Chondrocyte (in vitro differentiated cells): Measurements from ENCODE around the gene GPC6. TPM values are rescaled to one million over a fixed set of nuclear protein-coding genes. Genes with fewer than 3 reads are reported as not detected.

ENCODE experiments used
- DNase-seq: peaks from one replicate; pipeline ENCODE4 v3.0.0; 2021; ENCODE audit warnings: mixed read lengths, low spot score
- H3K27ac Mint-ChIP-seq: one replicate; pipeline ENCODE4 v1.8.0; 2021; ENCODE audit warnings: mild to moderate bottlenecking, moderate library complexity, mixed read lengths; ENCODE audit not compliant: unreplicated experiment
- H3K27me3 Mint-ChIP-seq: 2 replicates; pipeline ENCODE4 v1.8.0; 2021; ENCODE audit warnings: low read depth, mixed read lengths
- H3K36me3 Mint-ChIP-seq: 2 replicates; pipeline ENCODE4 v1.8.0; 2021; ENCODE audit warnings: low read depth, mixed read lengths
- H3K4me1 Mint-ChIP-seq: 2 replicates; pipeline ENCODE4 v1.8.0; 2021; ENCODE audit warnings: low read depth, mild to moderate bottlenecking, mixed read lengths
- H3K4me3 Mint-ChIP-seq: one replicate; pipeline ENCODE4 v1.8.0; 2021; ENCODE audit warnings: mild to moderate bottlenecking, moderate library complexity, mixed read lengths; ENCODE audit not compliant: unreplicated experiment
- H3K9me3 Mint-ChIP-seq: 2 replicates; pipeline ENCODE4 v1.8.0; 2021; ENCODE audit warnings: low read depth, mixed read lengths
- CTCF ChIP-seq: fragments of 200-600 bp; sonication (generic); IDR thresholded peaks from 2 replicates; pipeline ENCODE4 v1.5.0; 2021; ENCODE audit warnings: antibody characterized with exemption, mild to moderate bottlenecking, moderate library complexity
- total RNA-seq: library from RNA; stranded (reverse); gene quantifications from 3 replicates; pipeline ENCODE4 v1.2.1, GENCODE V29; 2021

Gene GPC6
- total RNA-seq, 1 donor from 2014 or later, result 76.1 TPM

DNA sequence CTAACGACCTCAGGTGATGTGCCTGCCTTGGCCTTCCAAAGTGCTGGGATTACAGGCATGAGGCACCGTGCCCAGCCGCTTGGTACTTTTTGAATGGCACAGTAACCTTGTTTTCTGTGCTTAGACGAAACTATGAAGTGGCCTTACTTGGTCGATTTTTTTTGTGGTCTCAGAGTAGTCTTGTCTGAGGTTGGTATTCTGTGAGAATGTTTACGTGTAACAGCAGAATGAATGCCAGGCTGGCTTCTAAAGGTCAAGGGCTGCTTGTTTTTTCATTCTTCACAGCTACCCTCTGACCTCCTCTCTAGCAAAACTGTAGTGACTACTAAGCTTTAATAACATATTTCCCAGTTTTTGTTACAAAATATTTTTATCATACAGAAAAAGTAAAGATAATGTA is 313.3 kb downstream of the GPC6 start:
- no peak overlapping the region for H3K27ac Mint-ChIP-seq
- no peaks in the 10 kb centered on the region for H3K27me3 Mint-ChIP-seq
- no peak overlapping the region for H3K4me3 Mint-ChIP-seq
- peaks cover 21% of the 10 kb centered on the region for H3K4me1 Mint-ChIP-seq
- peaks cover 2% of the 10 kb centered on the region for H3K36me3 Mint-ChIP-seq
- TF ChIP-seq CTCF, result no peak
- no peak for DNase-seq
- H3K9me3 Mint-ChIP-seq, result peaks cover 5% of the 10 kb centered on the region

GRCh38 chr13:93547886-93548285 is 321.3 kb downstream of the GPC6 start:
- Mint-ChIP-seq H3K9me3 (peaks cover 1% of the 10 kb centered on the region), H3K4me1 (peaks cover 48% of the 10 kb centered on the region), H3K36me3 (peaks cover 5% of the 10 kb centered on the region), H3K27me3 (no peaks in the 10 kb centered on the region), H3K27ac (no peak overlapping the region), H3K4me3 (no peak overlapping the region)
- no peak for DNase-seq
- TF ChIP-seq CTCF, result no peak

- H3K27ac Mint-ChIP-seq, result peak overlapping the region; percentile 3
- H3K4me3 Mint-ChIP-seq, result no peak overlapping the region
- H3K36me3 Mint-ChIP-seq, result peaks cover 3% of the 10 kb centered on the region
- no peak for DNase-seq
- TF ChIP-seq CTCF, result no peak
- peaks cover 49% of the 10 kb centered on the region for H3K4me1 Mint-ChIP-seq
- H3K27me3 Mint-ChIP-seq, result no peaks in the 10 kb centered on the region
- H3K9me3 Mint-ChIP-seq, result no peaks in the 10 kb centered on the region
These were observed 322.9 kb downstream of the GPC6 start for GRCh38 chr13:93549326-93550005.

- Mint-ChIP-seq H3K4me1 (peaks cover 49% of the 10 kb centered on the region), H3K27ac (no peak overlapping the region), H3K36me3 (peaks cover 3% of the 10 kb centered on the region), H3K9me3 (no peaks in the 10 kb centered on the region), H3K4me3 (no peak overlapping the region), H3K27me3 (no peaks in the 10 kb centered on the region)
- no peak for TF ChIP-seq CTCF
- DNase-seq, result no peak
These were observed 323.6 kb downstream of the GPC6 start for GRCh38 chr13:93550236-93550635.

DNA sequence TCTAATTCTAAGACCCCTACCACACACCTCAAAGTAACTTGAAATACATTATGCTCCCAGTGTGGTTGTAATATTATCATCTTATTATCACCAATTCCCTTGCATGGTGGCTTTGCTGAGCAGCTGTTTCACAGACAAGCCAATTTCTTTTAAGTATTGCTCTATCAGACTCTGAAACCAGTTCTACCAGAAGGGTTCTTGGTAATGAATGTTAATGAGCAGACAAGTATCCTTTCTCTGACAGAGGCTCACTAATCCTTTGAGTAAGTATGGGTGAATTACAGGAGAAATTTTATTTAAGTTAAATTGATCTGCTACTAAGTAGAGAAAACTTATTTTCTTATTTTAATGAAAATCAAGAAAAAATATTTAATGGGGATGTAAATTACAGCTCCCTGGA is 326.0 kb downstream of the GPC6 start:
- no peak for TF ChIP-seq CTCF
- no peaks in the 10 kb centered on the region for H3K27me3 Mint-ChIP-seq
- H3K4me3 Mint-ChIP-seq, result no peak overlapping the region
- H3K9me3 Mint-ChIP-seq, result no peaks in the 10 kb centered on the region
- no peak overlapping the region for H3K27ac Mint-ChIP-seq
- no peak for DNase-seq
- H3K4me1 Mint-ChIP-seq, result peaks cover 41% of the 10 kb centered on the region
- H3K36me3 Mint-ChIP-seq, result peaks cover 3% of the 10 kb centered on the region
